Activated CD4-positive, CD25-positive, alpha-beta regulatory T cell treated with anti-CD3 and anti-CD28 coated beads, Interleukin-2, amount 50 U/mL, for 24 hours (primary cell): ENCODE measurements around the gene FGD4.
"Not testable (repeated sequence)": the region's sequence is repeated elsewhere in the genome, so short reads cannot be mapped to it uniquely, and the experiment has no call there.

Experiments
- ATAC-seq, 2 donors: fragments of 150-1000 bp; cut with Tn5 transposase; one replicate each; pipeline ENCODE4 v1.10.0; 2021; ENCODE audit warnings: mild to moderate bottlenecking in 1 of 2, moderate library complexity in 1 of 2

Gene FGD4

DNA sequence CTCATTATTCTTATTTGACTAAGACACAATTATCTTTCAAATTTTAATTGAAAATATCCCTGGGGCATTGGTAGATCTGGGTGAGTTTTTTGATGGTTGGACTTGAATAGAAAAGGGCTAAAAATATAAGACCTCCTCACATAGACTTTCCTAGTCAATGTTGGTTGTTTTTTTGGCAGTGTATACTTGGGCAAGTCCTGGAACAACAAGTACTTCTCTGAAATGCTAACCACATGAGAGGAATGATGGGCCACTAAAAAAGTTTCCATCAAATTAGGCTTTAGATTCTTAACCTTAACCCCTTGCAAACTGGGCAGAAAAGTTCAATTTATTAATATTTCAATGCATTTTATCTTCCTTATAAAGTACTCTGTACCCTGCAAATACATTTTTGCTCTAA, 97.6 kb downstream of the FGD4 start:
- ATAC-seq: no peak

DNA sequence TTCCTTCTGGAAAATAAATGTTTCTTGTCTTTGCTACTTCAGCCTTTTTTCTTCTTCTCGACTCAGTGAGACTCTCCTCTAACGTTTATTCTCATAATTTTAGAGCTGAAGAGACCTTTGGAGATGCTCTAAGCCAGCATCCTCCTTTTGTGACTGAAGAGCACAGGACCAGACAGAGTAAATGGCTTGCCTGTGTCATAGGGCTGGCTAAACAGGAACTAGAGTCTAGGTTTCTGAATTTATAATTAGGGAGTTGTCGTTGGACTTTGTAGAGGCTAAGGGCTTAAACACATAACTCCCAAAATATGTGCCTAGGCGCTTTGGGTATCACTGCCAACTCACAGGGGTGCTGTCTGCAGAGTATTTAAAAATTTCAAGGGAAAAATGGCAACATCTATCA, 98.5 kb downstream of the FGD4 start:
- no peak for ATAC-seq

DNA sequence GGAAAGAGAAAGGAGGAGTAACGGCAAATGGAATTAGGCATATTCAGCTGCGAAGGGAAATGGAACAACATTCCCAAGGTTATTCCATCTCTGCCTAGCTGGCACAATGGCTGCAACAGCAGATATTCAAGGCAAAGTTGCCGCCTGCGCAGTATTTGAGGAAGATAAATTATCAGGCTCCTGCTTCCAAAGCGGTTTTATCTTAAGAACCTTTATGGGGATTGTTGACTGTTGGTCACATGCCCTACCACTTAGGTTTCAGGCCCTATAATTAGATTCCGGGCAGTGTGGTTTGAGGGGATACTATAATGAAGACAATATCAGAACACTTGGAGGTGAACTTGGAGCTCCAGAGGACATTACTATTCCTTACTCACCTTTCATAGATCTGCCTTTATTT, 99.7 kb downstream of the FGD4 start:
- no peak for ATAC-seq

DNA sequence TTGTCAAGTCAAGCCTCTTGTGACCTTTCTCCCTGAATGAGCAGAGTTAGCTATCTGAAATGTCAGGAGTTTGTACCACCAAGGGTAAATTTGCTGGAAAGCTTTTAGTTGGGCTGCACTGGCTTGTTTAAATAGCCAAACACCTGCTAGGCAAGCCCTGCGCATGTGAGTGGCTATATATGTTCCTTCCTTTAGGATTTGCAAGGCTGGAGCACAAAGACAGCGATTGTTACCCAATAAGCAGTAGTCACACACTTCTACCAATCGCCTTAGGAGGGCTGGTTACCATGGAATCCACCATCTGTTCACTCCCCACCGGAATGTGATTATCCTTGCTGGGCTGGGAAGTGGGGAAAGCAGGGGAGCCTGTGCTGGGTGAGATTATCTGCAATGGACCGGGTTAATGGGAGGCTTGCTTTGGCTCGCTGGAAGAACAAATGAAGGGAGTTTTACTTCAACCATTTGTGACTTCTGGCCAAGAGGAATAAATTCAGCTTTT, 102.5 kb downstream of the FGD4 start:
- no peak for ATAC-seq

DNA sequence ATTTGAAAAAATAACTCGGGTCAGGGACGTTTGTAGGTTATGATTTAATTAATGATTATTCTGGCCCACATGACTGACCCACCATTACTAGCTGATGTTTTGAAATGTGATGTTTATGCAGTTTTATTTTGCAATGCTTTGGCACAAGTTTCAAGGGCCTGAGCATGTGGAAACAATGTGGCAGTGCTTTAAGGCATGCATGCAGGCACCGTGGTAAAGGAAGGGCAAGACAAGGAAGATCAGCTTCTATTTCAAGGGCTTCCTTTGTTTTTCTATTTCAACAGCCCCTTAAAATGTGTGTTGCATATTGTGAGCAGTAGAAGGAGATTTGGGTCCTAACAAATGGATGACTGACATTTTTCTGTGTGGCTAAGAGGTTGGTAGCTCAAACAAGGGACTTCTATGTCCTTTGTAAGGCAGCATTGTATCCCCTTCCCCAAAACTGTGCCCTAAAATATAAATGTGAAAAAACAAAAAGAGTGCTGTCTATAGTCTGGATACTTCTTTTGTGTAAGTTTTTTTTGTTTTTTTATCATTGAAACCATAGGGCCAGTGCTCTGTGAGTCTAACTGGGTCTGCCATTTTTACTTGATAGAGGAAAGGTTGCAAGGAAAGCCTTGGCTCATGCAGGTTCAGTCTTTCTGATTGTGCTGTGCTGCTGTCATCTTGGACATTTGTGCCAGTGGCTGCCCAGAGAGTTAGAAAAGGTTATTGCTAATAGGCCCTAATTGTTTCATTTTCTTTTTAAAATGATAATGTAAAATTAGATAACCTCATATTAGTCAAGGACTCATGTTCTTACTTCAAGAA, 103.5 kb downstream of the FGD4 start:
- ATAC-seq: no peak

DNA sequence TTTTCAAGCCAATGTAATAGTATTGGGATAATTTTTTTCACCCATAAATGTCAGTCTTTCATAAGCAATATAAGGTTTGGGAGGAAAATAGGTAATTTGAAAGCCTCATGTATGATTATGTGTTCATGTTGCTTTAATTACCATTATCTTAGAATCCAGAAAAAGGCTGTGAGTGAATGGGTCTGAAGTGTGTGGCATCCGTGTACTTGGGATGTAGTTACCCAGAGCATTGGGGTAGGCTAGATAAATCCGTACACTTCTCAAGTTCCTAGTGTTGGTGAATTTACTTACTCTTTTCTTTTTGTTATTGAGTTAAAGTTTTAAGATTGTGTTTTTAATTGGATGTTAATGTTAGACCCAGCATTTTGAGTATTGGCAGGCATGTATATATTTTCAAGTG, 104.4 kb downstream of the FGD4 start:
- no peak for ATAC-seq

DNA sequence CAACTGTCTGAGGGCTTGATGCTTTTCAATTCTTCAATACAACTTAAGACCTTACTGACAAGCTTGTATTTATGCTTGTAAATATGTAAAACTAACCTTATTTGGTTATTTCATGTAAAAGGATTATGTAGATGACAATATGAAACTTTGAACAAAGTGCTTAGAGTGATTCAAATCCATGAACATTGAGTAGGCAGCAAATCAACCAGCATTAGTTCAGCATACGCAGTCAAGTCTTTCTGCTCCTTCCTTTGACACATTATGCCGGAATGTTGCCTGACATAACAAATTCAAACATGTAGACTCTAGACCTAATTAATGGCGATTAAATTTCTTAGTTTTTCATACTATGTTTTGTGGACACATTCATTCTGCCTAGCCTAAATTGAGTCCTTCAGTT, 105.2 kb downstream of the FGD4 start:
- ATAC-seq: no peak

DNA sequence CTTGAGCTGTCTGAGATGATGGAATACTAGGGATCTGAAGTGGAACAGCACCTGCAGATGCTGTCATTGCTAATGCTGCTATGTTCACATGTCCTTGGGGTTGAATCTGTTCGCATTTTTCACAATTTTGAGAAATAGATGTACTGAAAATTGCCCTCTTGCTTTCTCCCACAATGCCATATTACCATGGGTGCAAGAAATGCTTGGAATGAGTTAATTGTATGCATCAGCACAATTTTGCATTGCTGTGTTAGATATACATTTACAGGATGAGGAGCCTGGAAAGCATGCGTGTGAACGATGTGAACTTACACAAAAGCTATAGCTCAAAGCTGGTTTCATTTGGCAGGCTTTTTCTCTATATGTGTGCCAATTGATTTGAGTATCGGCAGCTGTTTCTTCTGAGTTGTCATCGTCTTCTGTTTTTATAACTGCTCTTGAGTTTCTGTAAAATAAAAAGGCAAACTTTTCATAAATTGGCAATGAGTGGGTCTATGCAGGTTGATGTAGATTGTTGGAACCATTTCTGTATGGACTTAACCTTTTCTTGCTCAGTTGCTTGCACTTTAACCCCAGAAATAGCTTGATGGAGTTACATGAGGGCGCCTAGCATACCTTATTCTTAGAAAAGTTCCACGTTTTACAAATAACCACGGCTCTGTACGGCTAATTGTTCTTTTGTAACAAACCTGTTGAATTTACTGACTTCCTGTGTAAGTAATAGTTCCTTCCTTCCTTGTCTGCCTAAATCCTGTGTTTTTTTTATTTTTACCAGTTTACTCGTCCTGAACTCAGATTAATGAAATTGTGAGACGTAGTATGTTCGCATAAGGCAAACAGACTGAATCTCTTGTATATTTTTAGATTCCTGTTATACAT, 105.9 kb downstream of the FGD4 start:
- ATAC-seq: no peak

DNA sequence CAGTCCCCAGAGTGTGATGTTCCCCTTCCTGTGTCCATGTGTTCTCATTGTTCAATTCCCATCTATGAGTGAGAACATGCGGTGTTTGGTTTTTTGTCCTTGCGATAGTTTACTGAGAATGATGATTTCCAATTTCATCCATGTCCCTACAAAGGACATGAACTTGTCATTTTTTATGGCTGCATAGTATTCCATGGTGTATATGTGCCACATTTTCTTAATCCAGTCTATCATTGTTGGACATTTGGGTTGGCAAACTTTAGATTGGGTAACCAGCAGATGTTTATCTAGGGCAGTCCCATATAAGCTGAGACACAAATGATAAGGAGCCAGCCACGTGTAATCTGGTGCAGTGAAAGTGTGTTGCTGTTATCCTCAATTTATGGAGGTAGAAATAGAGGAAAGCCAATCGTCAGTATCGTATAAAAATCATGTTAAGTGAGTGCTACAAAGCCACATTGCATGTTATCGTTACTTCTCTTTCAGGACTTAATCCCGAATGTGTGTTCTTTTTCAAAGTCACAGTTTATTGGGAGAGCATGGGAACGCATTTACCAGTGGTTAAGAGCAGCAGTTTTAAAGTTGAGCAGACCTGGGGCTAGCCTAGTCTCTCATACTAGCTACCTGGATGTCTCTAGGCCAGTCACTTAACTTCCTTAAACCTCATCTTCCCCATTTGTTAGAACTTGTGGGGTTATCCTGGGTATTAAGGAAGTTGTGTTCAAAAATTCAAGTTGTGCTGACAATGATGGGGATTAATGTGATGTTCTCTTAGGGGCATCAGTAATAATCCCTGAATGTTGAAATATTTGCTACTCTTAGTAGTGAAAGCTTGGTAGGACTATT, 108.0 kb downstream of the FGD4 start:
- not testable (repeated sequence) for ATAC-seq

DNA sequence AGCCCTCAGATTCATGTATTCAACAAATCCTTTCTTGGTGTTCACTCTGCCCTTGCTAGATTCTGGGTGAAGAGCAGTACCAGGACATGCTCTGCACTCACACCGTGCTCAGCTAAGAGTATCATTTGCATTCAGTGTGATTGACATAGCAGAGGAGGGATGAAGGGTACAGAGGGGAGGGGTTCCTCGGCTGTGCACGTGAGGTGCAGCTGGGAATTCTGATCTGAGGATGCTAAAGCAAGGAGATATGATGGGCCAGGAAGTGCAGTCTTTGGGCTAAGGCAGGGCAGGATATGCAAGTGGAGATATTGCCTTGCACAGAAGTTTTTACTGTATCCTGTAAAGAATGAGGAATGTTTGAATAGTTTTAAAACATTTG, 108.6 kb downstream of the FGD4 start:
- ATAC-seq: no peak

DNA sequence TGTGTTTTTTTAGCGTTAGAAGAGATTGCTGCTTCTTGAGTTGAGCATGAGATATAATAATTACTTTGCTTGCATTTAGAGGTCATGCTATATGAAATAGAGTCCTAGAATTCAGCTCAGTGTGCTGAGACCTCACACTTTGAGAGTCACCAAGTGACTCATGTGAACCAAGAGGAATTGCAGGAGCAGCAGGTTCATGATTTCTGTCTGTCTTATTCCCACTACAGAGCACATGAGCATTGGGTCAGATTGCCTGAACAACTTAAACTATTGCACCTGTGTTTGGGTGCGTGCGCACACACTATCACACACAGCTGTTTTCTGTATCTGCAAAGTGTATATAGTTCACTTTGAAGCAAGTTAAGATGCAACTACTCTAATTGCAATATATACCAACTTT, 109.3 kb downstream of the FGD4 start:
- ATAC-seq: no peak

DNA sequence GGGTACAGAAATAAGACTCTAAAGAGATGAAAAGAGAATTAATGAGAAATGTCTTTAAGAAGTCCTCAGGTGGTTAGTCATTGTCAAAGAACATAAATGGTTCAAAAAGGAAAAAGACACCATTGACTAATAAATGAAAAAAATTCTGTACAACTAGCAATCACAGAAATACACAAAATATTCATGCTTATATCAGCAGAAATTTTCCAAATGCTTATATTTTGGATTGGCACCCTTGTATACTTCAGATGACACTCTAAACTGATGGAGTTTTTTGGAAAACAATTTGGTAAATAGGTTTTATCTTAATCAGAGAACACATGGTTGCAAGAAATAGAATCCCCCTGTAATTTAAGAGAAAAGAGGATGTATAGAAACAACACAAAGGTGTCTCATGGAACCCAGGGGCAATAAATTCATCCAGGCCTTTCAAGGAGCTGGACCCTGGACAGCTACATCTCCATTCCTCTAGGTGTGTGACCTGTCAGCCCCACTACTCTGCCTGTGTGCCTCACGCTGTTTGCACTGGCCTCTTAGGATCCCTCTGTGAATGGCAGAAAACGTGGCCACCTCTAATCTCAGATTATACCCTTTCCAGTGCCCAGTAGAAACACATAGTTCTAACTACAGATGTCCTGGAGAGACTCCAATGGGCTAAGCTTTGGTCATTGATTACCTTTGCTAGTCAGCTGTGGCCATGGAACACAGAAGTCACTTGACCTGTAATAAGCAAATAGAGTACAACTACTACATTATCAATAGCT, 110.2 kb downstream of the FGD4 start:
- ATAC-seq: no peak

DNA sequence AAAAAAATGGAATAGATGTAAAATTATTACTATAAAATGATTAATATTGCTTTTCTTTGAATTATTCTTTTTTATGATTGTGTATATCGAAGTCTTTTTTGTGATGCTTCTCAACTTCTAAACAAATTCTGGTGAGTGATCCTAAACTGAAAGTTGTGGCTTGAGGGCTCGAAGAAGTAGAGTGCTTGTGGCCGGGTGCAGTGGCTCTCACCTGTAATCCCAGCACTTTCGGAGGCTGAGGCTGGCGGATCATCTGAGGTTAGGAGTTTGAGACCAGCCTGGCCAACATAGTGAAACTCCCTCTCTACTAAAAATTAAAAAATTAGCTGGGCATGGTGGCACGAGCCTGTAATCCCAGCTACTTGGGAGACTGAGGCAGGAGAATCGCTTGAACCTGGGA, 112.6 kb downstream of the FGD4 start:
- not testable (repeated sequence) for ATAC-seq

DNA sequence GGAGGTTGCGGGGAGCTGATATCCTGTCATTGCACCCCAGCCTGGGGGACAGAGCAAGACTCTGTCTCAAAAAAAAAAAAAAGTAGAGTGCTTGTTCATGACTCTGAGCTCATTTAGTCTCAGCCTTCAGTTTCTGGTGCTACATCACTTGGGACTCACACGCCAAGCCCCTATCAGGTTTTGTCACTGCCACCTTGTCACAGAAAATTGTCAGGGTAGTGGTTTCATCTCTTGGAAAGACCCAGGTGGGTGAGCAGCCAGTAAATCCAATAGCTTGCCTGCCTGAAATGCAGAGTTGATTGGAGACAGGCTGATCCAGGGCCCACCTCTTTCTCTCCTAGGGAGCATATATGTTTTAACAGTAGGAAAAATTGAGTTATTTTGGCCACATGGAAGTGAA, 113.0 kb downstream of the FGD4 start:
- ATAC-seq: no peak

DNA sequence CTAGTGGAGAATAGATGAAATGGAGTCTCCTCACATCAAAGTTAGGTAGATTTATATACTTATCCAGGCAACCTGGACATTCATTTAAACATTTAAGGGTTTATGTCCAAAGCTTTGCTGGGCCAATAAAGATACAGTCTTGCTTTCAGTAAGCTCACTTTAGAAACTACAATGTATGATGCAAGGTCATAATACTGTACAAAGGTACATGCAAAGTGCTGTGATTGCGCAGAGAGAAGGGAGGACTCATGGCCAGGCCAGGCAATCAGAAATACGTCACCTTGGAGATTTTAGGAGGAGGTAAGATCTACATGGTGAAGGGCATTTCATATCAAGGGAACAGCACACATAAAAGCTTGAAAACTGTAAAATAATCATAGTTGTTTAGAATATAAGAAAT, 113.6 kb downstream of the FGD4 start:
- ATAC-seq: no peak

DNA sequence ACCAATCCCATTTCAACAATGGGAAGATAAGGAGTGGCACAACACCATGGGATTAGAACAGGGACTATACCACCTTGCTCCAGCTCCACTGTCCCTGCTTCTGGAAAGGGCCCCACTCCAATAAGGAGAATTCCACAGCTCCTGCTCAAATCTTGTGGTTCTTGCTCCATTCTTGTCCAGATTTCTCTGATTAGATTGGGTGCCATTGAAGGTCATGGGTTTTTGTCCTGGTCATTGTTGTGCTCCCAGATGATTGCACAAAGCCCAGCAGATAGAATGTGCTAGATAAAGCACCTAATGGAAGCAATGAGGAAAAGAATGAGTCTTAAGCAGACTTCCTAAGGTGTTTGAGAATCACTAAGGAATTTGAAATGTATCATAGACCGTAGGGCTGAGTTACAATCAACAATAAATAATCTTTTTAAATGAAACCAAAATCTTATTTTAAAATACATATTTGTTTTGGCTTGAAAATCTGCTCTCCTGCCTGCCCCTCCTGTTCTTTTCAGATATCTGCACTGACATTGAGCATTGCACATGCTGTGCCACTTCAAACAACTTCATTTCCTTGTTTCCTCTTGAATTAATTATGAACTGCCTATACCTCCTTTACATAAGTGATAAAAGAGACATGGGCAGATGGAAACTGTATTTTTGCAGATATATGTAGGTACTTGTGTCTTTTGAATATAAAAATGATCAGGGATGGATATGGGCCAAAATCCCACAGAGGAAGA, 115.9 kb downstream of the FGD4 start:
- ATAC-seq: no peak

DNA sequence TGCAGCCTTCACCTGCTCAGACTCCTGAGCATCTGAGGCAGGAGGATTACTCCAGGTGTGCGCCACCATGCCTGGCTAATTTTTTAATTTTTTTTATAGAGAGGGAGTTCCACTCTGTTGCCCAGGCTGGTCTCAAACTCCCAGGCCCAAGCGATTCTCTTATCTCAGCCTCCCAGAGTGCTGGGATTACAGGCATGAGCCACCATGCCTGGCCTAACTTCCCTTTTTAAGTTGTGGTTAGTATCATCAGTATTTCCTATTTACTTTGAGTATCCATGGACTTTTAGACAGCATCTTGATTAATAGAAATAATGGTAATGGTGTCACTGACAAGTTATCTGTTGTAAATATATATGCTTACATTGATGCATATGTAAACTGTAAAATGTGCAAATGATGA, 116.9 kb downstream of the FGD4 start:
- no peak for ATAC-seq

DNA sequence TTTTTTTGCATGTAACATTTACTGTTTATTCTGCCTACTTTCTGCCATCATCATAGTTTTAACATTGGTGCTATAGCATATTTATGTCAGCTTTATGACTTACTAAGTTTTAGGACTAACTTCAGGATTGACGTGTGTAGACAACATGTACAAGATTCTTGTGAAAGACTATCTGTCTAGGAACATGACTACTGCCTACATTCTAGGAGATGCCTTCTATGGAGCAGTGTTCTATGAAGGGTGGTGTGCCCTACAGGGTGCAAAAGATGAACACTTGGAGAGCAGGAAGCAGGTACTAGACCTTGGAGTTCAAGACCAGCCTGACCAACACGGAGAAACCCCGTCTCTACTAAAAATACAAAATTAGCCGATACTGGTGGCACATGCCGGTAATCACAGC, 118.6 kb downstream of the FGD4 start:
- ATAC-seq: no peak

DNA sequence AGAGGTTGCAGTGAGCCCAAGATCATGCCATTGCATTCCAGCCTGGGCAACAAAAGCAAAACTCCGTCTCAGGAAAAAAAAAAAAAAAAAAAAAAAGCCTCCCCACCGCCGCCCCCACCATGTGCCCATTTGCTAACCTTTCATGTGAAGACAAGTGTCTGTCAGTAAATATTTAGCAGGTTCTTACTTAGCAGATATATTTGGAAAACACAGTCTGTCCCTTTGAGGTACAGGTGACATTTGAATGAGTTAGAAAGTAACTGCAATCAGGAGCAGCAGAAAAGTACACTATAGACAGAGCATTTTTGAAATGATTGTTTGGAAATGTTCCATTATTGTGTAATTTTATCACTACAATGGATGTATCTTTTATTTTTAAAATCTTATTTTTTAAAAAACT, 119.7 kb downstream of the FGD4 start:
- ATAC-seq: no peak

DNA sequence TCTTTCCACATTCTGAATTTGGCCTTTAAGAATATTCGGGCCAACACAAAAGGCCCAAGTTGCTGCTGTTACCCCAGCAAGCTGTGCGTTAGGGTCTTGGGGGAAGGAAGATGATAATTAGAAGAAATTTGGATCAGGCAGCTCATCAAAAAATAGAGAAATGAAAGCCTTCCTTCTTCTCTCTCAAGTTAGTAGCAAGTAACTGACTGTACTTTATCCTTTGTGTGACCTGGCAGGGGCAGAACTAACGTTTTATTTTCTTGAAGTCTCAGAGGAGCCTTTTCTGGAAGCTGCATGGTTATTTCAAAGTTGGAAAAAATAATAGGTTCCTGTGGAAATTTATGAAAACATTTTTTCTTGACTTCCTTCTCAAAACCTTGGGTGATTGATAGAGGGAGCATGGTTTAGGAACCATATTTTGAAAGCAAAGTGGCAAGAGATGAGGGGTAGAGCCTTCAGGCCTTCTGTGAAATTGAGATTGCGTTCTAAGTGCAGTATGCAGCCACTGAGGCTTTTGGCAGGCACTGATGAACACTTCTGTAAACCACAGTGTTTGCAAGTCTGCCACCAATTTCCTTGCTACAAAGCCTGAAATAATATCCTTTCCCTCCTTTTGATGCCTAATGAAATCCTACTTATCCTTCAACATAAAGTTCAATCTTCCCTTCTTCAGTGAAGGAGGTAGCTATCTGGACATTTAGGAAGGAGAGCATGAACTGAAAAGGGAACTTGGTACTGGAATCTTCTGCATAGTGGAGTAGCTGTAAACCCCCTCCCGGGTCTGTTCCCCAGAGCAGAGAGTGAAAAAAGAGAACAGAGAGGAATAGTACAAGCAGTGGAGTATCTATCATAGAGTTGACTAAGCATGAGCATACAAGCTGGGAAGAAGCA, 123.2 kb downstream of the FGD4 start:
- ATAC-seq: no peak
